ENCODE results near the gene ATXN1. TPM values are rescaled to one million over a fixed set of nuclear protein-coding genes. Genes with fewer than 3 reads are reported as not detected.
A peak's percentile ranks its signal among the peaks of the same experiment; 100 is the strongest.

The ATXN1 gene
- total and polyA plus RNA-seq, 2 of the 13 experiments (the other 11 are each of a cell fraction or from before 2014, with no cell fraction given), result 20.7 to 39.5 TPM

- H3K4me3 ChIP-seq (replicated peaks in 1 of 3; ENCODE audit: insufficient read depth in 1 of 3, low read depth in 2 of 3, low read length in 3 of 3), result no peak overlapping the region
- DNase-seq (ENCODE audit: low spot score) (peak; percentile 44), FAIRE-seq (peak; percentile 84), ATAC-seq (peak; percentile 85)
- H3K9me3 ChIP-seq (ENCODE audit: low read length), result no peaks in the 10 kb centered on the region
- H3K27ac ChIP-seq (ENCODE audit: extremely low read length, insufficient read depth, low read length), result no peak overlapping the region
- H3K4me1 ChIP-seq (ENCODE audit: insufficient read depth, low read length), result peaks cover 13% of the 10 kb centered on the region
- H3K4me2 ChIP-seq (ENCODE audit: low read depth, low read length), result no peak overlapping the region
- CTCF ChIA-PET (ENCODE audit: low intra/inter-chr PET ratio, low total read pairs), result interaction anchor here (1.3 to 2.2 kb wide), 2 partner anchors 252 to 260 kb away, joined by 5 to 10 read pairs; no protein-coding TSS in a partner anchor
- no peaks in the 10 kb centered on the region for H3K27me3 ChIP-seq (ENCODE audit: control insufficient read depth in 1 of 2, insufficient read depth in 2 of 2, low read length in 2 of 2)
- no peak overlapping the region for H3K9ac ChIP-seq (ENCODE audit: insufficient read depth, low read depth, low read length)
- in situ Hi-C loops (cut with HindIII; ENCODE audit: extremely low pct_ligation_motif_present, low pct_unique_long_range_greater_than_20kb), result loop anchor here (5.0 to 25.0 kb wide), 2 partner anchors 251 to 451 kb away; partner anchors contain the start of gene ATXN1
- H3K36me3 ChIP-seq (replicated peaks in 1 of 2; ENCODE audit: control insufficient read depth in 1 of 2, insufficient read depth in 2 of 2, low read length in 2 of 2), result peaks cover 1 to 13% of the 10 kb centered on the region in 2 experiments; a peak in 3 of 5 replicates
- intact Hi-C loops (cut with micrococcal nuclease; ENCODE audit: unreplicated experiment), result loop anchor here (1.0 to 2.0 kb wide), 3 partner anchors 78 to 260 kb away; no protein-coding TSS in a partner anchor
- 0 out of 2 replicates have a peak, but pooled peaks cover 6% of the 10 kb centered on the region for H4K20me1 ChIP-seq (ENCODE audit: insufficient read depth, low read length)
- no peak overlapping the region for H2AFZ ChIP-seq (ENCODE audit: low read length)
- no TSS peak for BruUV-seq (replicated peaks)
- WGBS (ENCODE audit: low lambda C conversion rate), result 76% methylated on average over 4 of the region's 4 CpGs
- no peaks in the 10 kb centered on the region for H3K79me2 ChIP-seq (ENCODE audit: insufficient read depth, low read length)
- POLR2A ChIA-PET, result interaction anchor here (1.6 kb wide), 1 partner anchor 250 kb away, joined by 3 read pairs; the partner anchor contains the start of gene ATXN1
- no peak for TF ChIP-seq SRSF4 (IDR thresholded peaks at IDR 0.05; ENCODE audit: low read depth, low read length, poor library complexity, severe bottlenecking)
- TF ChIP-seq, protein P1, sequence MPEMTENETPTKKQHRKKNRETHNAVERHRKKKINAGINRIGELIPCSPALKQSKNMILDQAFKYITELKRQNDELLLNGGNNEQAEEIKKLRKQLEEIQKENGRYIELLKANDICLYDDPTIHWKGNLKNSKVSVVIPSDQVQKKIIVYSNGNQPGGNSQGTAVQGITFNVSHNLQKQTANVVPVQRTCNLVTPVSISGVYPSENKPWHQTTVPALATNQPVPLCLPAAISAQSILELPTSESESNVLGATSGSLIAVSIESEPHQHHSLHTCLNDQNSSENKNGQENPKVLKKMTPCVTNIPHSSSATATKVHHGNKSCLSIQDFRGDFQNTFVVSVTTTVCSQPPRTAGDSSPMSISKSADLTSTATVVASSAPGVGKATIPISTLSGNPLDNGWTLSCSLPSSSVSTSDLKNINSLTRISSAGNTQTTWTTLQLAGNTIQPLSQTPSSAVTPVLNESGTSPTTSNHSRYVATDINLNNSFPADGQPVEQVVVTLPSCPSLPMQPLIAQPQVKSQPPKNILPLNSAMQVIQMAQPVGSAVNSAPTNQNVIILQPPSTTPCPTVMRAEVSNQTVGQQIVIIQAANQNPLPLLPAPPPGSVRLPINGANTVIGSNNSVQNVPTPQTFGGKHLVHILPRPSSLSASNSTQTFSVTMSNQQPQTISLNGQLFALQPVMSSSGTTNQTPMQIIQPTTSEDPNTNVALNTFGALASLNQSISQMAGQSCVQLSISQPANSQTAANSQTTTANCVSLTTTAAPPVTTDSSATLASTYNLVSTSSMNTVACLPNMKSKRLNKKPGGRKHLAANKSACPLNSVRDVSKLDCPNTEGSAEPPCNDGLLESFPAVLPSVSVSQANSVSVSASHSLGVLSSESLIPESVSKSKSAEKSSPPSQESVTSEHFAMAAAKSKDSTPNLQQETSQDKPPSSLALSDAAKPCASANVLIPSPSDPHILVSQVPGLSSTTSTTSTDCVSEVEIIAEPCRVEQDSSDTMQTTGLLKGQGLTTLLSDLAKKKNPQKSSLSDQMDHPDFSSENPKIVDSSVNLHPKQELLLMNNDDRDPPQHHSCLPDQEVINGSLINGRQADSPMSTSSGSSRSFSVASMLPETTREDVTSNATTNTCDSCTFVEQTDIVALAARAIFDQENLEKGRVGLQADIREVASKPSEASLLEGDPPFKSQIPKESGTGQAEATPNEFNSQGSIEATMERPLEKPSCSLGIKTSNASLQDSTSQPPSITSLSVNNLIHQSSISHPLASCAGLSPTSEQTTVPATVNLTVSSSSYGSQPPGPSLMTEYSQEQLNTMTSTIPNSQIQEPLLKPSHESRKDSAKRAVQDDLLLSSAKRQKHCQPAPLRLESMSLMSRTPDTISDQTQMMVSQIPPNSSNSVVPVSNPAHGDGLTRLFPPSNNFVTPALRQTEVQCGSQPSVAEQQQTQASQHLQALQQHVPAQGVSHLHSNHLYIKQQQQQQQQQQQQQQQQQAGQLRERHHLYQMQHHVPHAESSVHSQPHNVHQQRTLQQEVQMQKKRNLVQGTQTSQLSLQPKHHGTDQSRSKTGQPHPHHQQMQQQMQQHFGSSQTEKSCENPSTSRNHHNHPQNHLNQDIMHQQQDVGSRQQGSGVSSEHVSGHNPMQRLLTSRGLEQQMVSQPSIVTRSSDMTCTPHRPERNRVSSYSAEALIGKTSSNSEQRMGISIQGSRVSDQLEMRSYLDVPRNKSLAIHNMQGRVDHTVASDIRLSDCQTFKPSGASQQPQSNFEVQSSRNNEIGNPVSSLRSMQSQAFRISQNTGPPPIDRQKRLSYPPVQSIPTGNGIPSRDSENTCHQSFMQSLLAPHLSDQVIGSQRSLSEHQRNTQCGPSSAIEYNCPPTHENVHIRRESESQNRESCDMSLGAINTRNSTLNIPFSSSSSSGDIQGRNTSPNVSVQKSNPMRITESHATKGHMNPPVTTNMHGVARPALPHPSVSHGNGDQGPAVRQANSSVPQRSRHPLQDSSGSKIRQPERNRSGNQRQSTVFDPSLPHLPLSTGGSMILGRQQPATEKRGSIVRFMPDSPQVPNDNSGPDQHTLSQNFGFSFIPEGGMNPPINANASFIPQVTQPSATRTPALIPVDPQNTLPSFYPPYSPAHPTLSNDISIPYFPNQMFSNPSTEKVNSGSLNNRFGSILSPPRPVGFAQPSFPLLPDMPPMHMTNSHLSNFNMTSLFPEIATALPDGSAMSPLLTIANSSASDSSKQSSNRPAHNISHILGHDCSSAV (CRISPR knock-in tag; IDR thresholded peaks at IDR 0.05; ENCODE audit: borderline replicate concordance), result no peak
- TF ChIP-seq TGIF2 (CRISPR knock-in tag; IDR thresholded peaks at IDR 0.05), result 0 out of 2 replicates have a peak, but pooled peaks have one; percentile 1
- TF ChIP-seq HDAC2 (CRISPR knock-in tag; IDR thresholded peaks at IDR 0.05), result no peak
- no peak for TF ChIP-seq ZNF317 (CRISPR knock-in tag; IDR thresholded peaks at IDR 0.05)
- TF ChIP-seq SOX6 (IDR thresholded peaks at IDR 0.05), result no peak
- TF ChIP-seq SOX6 (CRISPR knock-in tag; IDR thresholded peaks at IDR 0.05), result no peak
- TF ChIP-seq, protein P2, sequence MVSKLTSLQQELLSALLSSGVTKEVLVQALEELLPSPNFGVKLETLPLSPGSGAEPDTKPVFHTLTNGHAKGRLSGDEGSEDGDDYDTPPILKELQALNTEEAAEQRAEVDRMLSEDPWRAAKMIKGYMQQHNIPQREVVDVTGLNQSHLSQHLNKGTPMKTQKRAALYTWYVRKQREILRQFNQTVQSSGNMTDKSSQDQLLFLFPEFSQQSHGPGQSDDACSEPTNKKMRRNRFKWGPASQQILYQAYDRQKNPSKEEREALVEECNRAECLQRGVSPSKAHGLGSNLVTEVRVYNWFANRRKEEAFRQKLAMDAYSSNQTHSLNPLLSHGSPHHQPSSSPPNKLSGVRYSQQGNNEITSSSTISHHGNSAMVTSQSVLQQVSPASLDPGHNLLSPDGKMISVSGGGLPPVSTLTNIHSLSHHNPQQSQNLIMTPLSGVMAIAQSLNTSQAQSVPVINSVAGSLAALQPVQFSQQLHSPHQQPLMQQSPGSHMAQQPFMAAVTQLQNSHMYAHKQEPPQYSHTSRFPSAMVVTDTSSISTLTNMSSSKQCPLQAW (CRISPR knock-in tag; IDR thresholded peaks at IDR 0.05), result no peak
- no peak for TF ChIP-seq NAIF1 (CRISPR knock-in tag; IDR thresholded peaks at IDR 0.05; ENCODE audit: borderline replicate concordance)
- no peak for TF ChIP-seq NR2F1 (CRISPR knock-in tag; IDR thresholded peaks at IDR 0.05)
- TF ChIP-seq, protein P3, sequence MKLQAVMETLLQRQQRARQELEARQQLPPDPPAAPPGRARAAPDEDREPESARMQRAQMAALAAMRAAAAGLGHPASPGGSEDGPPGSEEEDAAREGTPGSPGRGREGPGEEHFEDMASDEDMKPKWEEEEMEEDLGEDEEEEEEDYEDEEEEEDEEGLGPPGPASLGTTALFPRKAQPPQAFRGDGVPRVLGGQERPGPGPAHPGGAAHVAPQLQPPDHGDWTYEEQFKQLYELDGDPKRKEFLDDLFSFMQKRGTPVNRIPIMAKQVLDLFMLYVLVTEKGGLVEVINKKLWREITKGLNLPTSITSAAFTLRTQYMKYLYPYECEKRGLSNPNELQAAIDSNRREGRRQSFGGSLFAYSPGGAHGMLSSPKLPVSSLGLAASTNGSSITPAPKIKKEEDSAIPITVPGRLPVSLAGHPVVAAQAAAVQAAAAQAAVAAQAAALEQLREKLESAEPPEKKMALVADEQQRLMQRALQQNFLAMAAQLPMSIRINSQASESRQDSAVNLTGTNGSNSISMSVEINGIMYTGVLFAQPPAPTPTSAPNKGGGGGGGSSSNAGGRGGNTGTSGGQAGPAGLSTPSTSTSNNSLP (IDR thresholded peaks at IDR 0.05; ENCODE audit: low read depth, low read length), result peak; percentile 71
- no peak for TF ChIP-seq RARA (CRISPR knock-in tag; IDR thresholded peaks at IDR 0.05)
Observed at GRCh38 chr6:16511040-16511660, 250.1 kb downstream of the ATXN1 start.
